ENCODE measurements around the gene PRDM15.

Gene PRDM15

DNA sequence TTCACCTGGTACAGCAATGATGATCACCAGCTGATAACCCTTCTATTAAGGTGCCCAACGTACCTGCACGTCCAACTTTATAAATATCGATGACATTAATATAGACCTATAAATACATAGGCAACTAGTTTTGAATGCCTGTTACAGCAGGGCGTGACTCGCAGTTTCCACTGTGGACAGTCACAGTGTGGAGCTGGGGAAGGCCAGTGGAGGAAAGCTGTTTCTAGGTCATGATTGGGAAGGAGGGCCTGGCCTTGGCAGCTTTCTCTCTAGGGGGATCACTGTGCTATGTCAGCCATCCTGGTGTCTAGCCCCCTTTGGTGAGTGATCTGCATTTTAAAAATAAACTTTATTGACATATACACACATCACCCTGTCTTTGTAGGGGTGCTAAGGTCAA lies 4.4 kb upstream of the PRDM15 start:
- FAIRE-seq, result no peak

DNA sequence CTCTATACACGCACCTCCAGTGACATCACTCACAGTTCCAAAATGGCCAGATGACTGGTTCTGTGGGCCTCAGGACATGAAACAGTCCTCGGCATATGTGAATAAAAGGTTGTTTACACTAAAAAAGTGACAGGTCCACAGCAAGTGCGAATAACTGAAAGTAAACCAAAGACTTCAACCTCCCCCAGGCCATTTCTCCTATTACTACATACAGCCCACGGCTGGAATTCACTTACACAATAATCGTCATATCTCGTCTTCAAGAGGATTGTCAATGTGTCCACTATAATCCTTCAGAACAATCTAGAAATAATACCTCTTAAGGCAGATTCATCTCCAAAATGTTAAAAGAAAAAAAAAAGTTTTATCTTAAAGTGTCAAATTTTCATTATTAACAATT lies 1.9 kb upstream of the PRDM15 start:
- FAIRE-seq, result peak; percentile 65

DNA sequence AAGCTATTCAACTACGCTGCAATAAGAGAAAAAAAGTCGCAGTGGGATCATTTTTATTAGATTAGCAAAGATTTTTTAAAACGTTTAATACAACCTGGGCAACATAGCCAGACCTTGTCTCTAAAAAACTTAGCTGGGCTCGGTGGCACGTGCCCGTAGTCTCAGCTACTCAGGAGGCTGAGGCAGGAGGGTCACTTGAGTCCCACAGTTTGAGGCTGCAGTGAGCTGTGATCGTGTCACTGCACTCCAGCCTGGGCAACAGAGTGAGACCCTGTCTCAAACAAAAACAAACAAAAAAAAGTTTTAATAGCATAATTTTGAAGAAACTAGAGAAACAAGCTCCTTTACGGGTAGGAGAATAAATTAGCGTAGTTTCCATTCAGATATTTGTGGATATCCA lies 1.0 kb upstream of the PRDM15 start:
- no peak for FAIRE-seq

DNA sequence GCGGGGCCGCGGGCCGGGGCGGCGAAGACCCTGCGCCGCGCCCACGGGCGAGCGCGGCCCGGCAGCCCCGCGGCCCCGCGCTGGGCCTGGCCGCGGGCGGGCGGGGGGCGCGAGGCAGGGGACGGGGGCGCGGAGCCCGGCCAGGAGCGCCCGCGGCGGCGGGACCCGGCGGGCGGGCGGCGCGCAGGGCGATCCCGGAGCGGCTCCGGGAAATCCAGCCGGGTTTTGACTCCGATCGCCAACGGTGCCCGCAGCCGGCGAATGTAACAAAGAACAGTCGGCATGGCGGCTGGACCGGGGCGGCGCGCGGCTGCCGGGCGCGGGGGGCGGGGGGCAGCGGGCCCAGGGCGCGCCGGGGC lies 334 bp downstream of the PRDM15 start:
- no peak for FAIRE-seq

DNA sequence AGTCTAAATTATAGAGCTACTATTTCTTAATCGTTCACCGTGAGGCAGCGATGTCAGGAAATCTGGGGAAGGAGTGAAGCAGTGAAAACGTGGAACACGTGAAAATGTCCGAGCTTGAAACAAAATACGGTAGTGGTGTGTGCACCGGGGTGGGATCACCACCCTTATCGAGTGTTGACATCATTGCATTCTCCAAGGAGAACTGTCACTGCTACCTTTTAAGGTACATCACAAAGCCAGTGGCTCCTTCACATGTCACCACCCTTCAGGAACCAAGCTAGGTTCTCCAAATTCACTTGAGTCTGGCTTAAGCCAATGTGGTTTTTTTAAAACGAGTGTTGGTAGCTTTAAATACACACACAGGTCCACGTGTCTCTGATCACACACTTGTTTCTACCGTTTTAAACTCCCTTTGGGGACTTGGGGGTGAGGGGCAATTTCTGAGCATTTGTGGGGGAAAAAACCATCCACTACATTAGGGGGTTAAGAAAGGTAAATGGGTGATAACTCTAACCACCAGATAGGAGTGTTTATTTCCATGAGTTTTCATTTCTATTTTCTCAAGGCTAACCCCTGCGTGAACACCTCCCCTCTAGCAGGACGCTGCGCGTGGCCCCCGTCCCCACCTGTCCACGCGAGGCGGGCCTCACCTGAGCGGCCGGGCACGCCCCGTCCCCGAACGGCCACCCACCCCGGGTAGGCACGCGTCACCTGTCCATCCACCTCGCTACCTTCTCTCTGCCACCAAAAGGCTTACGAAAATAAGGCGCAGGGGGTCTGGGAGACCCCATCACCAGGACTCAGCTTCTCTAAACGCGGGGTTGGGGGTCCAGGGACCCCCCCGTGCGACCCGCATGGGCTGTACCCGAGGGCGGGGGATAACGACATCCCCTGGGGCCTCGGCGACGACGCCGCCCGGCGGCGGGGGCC lies 978 bp downstream of the PRDM15 start:
- no peak for FAIRE-seq

DNA sequence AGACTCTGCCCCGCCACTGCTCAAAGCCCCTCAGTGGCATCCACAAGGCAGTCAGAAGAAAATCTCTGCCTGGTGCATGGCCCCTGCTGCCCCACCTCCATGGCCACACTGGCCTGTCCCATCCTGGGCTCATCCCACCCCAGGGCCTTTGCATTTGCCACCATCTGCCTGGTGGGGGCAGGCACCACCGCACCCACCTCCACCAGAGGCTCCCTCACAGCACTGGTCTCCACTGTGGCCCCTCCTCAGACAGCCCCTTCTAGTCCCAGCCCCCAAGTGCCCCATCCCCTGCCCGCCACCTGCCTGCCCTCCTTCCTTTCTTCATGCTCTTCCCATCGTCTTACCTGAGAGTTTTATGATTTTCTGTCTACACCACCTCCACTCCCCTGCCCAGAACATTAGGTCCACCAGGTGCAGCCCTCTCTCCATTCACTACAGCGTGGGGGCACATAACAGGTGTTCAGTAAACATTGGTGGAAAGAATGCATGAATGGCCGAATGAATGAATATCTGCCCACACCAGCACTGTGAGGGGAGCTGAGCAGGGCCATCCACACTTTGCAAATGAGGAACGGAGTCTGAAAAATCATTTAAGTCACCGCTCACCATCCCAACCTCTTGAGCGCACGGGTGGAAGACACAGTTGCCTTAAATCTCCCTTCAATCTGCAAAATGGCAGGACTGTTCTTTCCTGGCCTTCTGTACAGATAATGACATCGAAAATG lies 2.1 kb downstream of the PRDM15 start:
- no peak for FAIRE-seq

DNA sequence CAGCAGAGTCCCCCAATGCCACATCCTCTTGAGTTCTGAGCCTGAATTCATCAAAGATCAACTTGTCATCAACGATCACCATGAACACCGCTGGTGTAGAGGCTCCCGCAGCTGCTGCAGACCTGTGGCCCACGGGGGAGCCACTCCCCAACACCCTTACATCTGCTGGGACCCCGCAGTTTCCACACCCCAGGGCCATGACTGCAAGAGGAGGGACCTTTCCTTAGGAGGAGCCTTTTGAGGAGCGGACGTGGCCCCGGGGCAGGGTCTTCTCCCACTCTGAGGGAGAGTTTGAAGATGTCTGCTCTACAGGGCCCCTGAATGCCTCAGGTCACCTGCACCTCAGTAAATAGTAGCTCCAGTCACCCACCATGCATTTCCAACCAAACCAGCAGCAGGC lies 2.7 kb downstream of the PRDM15 start:
- no peak for FAIRE-seq

DNA sequence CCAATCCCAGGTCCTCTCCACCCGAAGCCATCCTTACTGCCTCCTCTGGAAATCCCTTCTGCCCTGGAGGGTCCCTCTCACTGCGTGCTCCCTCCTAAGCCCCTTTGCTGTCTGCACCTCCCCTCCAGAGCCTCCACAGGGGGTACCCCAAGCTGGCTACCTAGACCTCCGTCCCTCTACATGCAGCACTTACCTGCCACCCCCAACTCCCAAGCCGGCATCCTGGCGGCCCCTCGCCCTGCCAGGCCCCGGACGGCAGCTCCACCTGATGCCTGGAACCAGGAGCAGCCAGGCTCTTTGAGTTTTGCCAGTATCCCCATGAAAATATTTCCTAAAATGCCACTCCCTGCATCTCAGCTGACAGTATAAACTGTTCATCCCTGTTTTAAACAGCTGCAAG lies 4.1 kb downstream of the PRDM15 start:
- FAIRE-seq, result no peak

DNA sequence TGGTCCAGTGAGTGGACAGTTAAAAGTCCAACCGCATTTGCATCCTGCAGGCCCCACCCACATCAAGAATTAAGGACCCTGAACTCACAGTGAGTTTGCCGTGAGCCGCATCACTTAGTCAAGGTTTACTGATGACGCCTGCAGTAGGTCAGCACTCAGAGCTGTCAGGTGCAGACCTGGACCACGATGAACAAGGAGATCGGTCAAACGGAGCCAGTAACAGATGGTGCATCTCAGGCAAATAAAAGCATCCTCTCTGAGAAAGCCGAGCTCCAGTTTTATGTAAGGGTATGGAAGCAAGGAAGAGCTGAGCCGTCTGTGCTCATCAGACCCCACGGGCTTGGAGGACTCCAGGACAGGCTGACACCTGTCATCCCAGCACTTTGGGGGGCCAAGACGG lies 4.5 kb downstream of the PRDM15 start:
- FAIRE-seq, result no peak

DNA sequence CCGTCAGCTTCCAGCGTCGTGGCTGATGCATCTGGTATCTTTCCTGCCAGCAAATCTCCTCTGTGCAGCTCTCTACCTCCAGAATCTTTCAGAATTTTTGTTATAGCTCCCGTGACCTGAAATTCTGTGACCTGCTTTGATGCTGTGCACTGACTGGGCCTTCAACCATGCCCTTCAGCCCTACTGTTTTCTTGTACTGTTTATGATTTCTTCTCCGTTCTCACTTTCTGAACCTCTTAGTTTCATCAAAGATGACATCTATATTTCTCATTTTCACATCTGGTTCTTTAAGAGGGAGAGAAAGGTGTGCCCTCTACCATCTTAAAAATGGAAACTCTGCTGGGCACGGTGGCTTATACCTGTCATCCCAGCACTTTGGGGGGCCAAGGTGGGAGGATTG lies 5.7 kb downstream of the PRDM15 start:
- FAIRE-seq, result no peak

DNA sequence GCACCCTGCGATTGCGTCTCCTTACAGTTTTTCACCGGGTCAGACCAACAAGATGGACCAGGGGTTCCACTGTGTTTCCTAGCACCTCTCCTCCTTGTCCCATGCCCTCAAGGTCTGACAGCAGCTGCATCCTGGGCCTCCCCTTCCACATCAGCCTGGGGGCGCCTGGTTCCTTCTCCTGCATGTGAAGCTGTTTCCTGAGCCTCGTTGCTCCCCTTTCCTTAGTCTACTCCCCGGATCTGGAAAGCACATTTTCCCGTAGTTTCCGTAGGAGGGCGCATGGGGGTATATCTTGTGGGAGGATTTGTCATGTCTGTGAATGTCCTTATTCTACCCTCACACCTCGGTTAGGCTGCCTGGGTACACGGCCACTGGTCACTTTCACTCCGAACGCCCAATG lies 6.1 kb downstream of the PRDM15 start:
- no peak for FAIRE-seq

DNA sequence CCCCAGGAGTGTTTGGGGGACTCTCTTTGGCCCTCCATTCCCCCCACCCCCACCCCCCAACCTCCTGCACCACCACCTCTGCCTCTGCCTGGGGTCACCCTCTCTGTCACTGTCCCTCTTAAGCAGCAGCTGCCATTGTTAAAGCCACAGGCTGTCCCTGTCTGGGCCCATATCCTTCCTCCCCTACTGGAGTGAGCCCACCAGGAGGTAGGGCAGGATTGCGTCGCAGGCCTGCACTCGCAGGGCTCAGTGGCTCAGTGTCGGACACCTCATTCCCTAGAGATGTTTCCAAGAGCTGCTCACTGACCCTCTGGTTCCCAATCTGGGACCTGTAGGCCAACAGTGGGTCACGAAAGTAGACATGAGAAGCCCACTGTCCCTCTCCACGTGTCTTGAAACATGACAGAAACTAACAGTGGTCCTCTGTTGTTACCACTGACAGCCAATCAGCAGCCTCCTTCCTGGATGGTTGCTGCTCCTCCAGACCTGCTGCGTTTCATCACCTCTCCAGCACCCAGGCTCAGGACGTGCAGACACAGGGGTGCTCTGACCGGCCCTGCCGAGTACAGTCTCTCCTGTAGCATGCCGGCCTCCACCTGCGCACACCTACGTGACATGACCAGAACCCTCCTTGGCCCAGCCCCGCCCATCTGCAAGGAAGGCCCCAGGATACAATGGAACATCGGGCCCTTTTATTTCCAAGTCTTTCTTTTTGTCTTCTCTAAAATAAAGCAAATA lies 7.7 kb downstream of the PRDM15 start:
- no peak for FAIRE-seq

DNA sequence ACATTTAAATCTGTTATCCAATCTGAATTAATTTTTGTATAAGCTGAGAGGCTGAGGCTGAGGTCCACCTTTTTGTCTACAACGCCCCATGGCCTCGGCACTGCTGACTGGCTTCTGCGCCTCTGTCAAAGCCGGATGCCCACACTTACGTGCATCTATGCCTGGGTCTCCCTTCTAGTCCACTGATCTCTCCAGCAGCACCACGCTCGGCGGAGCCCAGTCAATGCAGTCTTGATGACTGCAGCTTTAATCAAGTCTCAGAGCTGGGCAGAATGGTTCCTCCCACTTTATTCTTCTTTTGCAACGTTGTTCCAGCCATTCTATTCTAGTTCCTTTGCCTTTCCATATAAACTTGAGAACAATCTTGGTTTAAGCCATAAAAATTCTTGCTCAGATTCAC lies 9.4 kb downstream of the PRDM15 start:
- FAIRE-seq, result no peak

DNA sequence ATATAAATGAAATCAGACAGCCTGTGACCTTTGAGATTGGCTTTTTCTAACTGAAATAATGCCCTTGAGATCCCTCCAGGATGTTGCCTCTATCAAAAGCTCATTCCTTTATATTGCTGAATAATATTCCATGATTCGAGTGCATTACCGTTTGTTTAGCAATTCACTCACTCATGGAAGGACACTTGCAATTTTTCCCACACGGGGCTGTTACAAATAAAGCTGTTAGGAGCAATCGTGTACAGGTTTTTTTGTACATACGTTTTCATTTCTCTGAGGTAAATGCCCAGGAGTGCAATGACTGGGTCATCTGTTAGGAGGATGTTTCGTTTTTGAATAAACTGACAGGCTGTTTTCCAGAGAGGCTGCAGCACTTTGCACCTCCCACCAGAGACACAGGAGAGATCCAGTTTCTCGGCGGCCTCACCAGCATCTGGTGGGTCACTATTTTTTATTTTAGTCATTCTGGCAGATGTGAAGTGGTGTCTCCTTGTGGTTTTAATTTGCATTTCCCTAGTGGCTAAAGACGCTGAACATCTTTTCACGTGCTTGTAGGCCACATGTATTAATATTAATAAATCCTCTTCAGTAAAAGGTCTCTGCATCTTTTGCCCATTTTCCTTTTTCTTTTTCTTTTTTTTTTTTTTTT lies 11.0 kb downstream of the PRDM15 start:
- FAIRE-seq, result no peak

DNA sequence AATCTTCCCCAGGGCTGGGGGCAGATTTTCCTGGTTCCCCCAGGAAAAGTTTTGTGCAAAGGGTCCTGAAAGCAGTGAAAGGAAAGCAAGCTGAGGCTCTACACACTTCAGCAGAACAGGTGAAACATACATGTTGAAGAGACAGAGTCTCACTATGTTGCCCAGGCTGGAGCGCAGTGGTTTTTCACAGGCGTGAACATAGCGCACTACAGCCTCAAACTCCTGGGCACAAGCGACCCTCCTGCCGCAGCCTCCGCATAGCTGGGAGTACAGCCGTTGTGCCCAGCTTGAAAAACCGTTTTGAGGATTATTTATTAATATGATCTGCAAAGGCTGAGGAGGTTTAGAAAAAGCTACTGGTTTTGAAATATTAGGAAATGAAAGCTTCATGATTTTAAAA lies 11.8 kb downstream of the PRDM15 start:
- FAIRE-seq, result no peak

DNA sequence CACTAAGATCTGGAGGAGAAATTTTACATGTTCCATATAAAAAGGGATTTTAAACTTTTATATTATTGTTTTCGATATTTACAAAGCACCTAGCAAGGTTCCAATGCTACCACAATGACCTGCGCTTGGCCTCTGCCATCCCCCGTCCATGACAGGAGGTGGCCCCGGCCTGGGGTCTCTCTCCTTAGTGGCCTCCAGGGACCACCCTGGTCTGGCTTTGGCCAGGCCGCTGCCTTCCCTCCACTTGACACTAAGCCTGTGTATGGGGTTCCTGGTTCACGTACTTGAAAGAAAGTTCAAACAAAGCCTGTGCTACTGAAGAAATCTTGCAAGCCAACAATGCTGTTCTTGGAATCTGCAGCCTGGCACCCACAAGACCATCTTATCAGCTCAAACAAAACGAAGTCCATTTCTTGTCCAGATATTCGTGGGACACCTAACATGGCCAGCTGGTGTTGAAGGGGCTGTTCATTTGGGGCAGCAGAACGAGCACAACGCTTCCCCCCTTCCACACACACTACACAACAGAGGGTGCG lies 12.8 kb downstream of the PRDM15 start:
- no peak for FAIRE-seq

DNA sequence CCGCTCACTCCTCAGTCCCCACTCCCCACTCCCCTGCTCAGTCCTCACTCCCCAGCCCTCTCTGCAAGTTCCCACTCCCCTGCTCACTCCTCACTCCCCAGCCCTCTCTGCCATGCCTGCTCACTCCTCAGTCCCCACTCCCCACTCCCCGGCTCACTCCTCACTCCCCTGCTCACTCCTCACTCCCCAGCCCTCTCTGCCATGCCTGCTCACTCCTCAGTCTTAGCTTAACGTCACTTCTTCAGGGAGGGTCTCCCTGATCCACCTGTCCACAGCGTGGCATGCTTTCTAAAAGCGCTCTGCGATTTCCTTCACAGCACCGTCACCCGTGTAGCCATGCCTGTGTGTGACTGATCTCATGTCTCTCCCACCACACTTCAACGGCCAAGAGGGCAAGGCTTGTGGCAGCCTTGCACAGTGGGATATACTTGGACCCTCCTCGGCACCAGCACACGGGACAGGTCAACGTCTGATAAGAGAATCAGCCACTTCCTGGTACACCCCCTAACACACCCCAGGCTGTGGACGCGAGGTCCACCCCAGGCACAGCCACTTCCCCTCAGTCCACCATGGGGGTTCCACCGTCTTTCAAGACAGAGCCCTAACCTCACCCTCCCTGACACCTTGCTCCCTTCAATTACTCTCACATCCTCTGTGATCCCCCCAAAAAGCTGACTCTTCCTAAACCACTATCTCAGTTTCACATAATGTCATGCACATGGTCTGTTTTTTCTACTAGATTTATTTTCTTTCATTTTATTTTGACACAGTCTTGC lies 14.0 kb downstream of the PRDM15 start:
- FAIRE-seq, result no peak

DNA sequence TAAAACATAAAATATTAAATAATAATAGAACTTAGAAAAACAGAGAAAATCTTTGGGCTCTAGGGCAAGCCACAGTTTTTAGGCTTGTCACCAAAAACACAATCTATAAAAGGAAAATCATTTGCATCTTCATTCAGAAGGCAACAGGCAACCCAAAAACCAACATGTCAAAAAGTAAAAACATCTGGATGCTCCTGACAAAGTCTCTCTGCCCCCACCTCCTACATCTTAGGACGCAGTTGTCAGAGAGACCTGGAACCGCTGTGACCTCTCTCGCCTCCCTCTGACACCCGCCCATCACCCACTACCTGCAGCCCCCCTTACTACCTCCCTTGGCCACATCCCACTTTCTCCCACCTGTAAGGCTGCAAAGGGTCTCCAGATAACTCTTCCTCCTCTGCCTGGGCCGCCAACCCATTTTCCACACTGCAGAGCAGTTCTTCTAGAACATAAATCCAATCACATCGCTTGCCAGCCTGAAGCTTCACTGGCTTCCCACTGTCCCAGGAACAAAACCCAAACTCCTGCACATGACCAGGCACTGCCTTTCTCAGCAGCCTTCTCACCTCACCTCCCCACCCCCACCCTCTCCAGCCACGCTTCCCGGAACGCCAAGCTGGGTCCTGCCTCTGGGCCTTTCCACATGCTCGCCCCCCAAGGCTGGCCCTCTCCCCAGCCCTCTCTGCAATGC lies 14.7 kb downstream of the PRDM15 start:
- no peak for FAIRE-seq

DNA sequence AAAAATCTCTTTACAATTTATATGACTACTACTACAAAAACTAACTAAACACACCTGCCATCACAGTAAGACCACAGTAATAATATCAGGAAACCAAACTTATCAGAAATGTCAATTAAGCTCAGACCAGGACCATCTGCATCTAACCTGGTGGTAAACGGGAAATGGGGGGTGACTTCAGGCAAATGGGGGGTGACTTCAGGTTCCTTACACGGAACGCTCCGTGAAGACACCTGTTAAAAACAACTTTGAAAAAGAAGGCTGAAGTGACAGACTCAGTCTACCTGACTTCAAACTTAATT lies 15.8 kb downstream of the PRDM15 start:
- no peak for FAIRE-seq

DNA sequence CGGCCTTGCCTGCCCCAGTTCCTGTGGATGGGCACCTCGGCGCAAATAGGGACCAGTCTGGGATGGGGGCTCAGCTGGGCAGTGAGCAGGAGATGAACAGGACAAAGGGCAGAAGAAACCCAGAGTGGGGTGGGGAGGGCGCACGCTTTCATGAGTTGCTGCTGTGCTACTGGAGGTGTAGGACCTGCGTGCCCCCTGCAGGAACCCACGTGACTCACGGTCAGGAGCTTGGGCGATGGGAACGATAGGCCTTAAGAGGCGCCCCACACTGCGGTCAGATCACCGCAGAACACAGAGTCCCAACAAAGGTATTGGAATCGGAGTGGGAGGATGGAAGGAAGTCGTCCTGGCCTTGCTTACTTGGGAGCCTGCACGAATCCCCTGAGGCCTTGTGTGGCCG lies 17.2 kb downstream of the PRDM15 start:
- FAIRE-seq, result no peak

DNA sequence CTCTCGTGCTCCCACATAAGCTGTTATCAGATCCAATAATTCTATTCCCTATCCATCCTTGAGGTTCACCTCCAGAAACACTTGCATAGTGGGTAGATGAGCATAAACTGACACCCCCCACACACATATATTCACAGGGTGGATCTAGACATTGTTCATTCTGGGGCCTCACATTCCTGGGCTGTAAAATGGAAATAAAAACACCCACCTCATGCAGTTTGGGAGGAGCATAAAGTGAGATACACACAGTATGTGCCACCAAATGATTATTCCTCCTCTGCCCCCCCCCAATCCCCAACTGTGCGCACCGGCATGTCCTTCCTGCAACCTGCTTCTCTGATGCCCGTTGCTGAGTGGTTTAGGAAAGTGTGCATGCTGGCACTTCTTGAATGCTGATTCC lies 17.9 kb downstream of the PRDM15 start:
- FAIRE-seq, result no peak
